HCEC 1CT (cell line): ENCODE data around the gene LRP1B.
A peak's percentile ranks its signal among the peaks of the same experiment; 100 is the strongest.
"Not testable (repeated sequence)": the region's sequence is repeated elsewhere in the genome, so short reads cannot be mapped to it uniquely, and the experiment has no call there.

ENCODE experiments used
- DNase-seq: peaks from one replicate; pipeline ENCODE4 v3.0.0-alpha.2; 2017

LRP1B gene

GRCh38 chr2:140491876-140492275, 1638.9 kb downstream of the LRP1B start:
- no peak for DNase-seq

DNA sequence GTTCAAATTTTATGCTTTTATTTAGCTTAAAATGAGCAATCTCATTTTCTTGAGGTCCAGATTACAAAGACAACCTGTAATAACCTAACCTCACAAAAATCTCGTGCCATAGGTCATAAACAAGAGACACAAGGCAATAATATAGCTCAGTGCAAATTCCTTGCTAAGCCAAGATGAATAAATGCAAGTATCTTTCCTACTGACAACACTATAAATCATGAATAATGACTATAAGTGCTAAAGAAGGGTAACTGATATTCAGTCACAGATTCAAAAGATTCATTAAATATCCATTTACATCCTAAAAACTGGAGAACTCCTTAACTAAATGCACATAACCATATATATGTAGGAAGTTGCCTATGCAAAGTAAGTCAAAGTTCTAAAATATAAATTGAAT, 1641.6 kb downstream of the LRP1B start:
- no peak for DNase-seq

- DNase-seq = no peak
These were observed 1649.7 kb downstream of the LRP1B start for GRCh38 chr2:140481136-140481535.

DNA sequence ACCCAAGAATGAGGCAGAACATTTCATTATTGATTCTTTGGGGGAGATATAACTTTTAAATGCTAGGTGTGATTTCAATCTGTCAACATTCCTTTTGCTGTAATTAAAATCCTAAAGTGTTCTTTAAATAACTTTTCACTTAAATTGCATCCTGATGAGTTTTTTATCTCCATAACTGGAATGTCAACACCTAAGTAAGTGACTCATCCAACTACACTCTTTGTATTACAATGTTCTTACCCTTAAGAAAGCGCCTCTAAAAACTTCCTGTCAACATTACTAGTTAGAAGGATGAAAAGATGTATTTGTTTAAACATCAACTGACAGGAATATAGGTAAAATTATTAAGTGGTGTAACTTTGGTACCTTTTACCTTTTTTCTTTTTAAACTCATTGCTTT, 1657.0 kb downstream of the LRP1B start:
- DNase-seq = no peak

GRCh38 chr2:140472676-140473075, 1658.1 kb downstream of the LRP1B start:
- DNase-seq = no peak

DNA sequence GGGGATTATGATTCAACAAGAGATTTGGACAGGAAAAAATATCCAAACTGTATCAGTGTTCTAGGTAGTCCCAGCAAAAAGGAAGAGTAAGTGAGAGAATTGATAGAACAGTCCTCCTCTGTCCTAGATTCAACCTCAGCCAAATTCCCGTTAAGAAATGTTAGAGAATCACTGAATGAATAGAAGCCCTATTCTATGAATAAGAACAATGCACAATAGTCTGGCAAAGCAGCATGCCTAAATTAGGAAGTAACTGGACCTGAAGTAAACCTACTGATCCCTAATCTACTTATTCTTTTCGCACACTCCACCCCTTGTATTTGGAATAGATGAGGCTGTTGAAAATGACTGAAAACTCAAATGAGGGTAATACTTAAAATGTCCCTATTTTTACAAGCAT, 1665.5 kb downstream of the LRP1B start:
- no peak for DNase-seq

- DNase-seq = no peak
These were observed 1667.8 kb downstream of the LRP1B start for GRCh38 chr2:140462990-140463389.

GRCh38 chr2:140457483-140457882, 1673.3 kb downstream of the LRP1B start:
- DNase-seq = no peak

- DNase-seq = no peak
These were observed 1675.5 kb downstream of the LRP1B start for GRCh38 chr2:140455315-140455714.

DNA sequence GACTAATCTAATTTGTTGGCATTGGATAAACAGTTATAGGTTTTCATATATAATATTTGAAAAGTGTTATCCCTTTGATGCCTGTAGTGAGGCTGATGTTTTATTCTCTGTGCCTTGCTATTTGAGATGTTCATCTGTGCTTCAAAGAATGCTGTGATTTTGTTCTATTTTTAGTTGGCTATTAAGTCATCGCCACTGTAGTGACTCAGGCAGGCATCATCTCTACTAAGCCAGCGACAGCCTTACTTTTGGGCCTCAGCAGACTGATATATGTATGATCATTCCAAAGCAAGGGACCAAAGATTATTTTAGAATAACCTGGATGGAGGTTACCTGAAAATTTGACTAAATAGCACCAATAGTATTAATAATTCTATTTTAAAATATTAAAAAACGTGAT, 1676.1 kb downstream of the LRP1B start:
- DNase-seq = peak; percentile 87

DNA sequence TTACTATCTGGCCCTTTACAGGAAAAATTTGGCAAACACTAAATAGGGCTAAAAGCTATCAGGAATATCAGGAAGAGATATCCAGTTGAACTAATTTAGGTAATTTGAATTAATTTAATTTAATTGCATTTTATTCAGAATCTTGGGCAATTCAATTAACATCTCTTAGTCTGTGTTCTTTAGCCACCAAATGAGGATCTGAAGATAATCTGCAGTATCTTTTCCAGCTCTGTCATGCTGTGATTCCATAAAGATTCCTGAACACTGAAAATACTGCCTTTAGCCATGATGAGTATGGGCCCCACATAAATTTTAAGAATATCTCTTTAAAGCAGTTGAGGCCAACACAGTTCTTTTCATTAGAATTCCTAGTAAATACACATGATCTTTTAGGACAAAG, 1679.5 kb downstream of the LRP1B start:
- no peak for DNase-seq

DNA sequence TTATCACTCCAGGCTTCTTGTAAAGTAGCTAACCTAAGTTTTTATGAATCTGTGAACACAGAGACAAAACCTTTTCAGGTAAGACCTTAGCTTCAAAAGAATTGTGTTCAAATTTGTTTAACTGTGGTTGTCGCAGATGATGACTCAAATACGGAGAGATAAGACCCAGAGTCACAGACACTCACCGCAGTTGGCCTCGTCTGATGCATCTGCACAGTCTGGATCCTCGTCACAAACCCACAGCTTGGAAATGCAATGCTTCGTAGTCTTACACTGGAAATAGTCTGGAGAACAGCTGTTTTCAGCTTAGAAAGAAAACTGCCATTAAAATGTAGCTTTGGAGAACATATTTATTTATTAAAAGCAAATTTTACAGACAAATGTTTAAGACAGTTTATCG, 1688.5 kb downstream of the LRP1B start:
- no peak for DNase-seq

DNA sequence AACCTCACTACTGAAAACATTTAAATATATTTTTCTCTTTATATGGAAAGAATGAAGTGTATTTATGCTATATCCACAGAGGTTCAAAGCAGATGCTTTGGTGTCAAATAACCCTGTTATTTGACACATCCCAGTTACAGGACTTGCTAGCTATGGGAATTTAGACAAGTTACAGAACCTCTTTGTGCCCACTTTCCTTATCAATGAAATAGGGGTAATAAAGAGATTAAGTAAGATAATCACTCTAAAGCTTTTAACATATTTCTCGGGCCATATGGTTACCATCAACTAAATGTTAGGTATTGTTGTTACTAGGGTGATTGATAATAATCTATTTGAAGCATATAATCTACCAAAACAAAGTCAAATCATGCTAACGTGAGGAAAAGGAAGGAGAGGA, 1690.0 kb downstream of the LRP1B start:
- DNase-seq = no peak

- DNase-seq = no peak
These were observed 1693.9 kb downstream of the LRP1B start for GRCh38 chr2:140436936-140437335.

- DNase-seq = not testable (repeated sequence)
These were observed 1703.8 kb downstream of the LRP1B start for GRCh38 chr2:140427033-140427432.

DNA sequence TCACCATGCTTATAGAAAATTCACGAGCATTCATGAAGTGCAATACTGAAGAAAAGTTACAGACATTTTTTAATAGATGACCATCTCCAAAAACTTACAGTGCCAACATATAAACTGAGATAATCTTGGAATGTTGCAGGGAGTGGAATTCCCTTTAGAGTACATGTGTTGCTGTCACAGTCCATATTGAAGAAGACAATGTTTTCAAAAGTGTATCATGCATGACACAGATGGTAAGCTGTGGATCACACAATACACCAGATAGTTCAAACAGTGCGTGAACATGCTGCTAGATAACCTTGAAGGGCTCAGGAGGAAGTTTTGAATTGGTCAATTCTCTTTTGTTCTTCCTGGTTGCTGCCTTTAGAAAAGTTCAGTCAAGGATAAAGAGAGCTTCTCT, 1706.3 kb downstream of the LRP1B start:
- no peak for DNase-seq

- DNase-seq = no peak
These were observed 1708.1 kb downstream of the LRP1B start for GRCh38 chr2:140422759-140423158.

DNA sequence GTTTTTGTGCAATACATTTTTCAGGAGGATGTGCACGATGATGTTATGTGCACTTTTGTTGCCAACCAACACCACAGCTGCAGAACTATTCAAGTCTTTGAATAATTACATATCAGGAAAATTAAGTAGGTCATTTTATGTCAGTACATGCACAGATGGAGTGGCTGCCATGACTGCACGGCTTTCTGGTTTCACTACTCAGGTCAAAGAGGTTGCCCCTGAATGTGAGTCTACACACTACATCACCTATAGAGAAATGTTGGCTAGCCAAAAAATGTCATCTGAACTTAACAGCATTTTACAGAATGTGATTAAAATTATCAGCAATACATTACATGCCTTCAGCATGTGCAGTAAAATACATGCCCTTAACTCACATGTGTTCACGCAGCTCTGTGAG, 1713.3 kb downstream of the LRP1B start:
- no peak for DNase-seq

- no peak for DNase-seq
These were observed 1714.2 kb downstream of the LRP1B start for GRCh38 chr2:140416577-140416976.

DNA sequence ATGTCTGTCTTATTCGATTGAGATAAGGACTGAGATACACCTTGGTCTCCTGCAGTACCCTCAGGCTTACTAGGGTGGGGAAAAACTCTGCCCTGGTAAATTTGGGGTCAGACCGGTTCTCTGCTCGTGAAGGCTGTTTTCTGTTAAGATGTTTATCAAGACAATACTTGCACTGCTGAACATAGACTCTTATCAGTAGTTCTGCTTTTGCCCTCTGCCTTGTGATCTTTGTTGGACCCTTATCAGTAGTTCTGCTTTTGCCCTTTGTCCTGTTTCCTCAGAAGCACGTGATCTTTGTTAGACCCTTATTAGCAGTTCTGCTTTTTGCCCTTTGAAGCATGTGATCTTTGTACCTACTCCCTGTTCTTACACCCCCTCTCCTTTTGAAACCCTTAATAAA, 1715.8 kb downstream of the LRP1B start:
- DNase-seq = not testable (repeated sequence)

- DNase-seq = no peak
These were observed 1720.1 kb downstream of the LRP1B start for GRCh38 chr2:140410695-140411094.

DNA sequence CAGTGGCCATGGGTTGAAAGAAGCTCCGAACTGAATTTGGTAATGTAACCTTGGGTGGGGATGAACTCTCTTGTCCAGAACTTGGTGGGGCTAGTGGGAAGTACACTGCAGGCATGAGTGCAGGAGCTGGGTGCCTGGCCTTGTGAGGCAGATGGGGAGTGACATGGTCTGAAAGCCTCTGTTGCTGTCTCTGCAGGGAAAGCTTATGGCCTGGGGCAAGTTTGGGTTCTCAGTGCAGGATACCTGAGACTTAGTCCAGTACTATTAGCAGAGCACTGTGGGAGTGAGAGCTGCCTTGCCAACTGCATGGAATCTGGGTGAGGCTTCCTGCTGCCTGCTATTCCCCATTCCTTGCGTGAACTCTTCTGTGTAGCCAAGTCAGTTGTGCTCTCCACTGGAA, 1729.8 kb downstream of the LRP1B start:
- DNase-seq = no peak

DNA sequence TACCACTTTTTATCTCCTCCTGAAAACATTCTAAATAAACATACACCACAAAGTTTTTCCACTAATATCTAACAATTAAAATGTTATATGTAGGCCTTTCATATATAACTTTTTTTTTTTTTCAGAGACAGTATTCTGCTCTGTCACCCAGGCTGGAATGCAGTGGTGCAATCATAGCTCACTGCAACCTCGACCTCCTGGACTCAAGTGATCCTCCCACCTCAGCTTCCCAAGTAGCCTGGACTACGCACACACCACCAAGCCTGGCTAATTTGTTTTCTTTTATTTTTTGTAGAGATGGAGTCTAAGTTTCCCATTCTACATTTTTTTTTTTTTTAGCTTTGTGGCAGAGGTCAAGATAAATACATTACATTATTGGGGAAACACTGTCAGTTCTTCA, 1738.0 kb downstream of the LRP1B start:
- peak; percentile 12 for DNase-seq

- DNase-seq = no peak
These were observed 1745.9 kb downstream of the LRP1B start for GRCh38 chr2:140384946-140385345.

DNA sequence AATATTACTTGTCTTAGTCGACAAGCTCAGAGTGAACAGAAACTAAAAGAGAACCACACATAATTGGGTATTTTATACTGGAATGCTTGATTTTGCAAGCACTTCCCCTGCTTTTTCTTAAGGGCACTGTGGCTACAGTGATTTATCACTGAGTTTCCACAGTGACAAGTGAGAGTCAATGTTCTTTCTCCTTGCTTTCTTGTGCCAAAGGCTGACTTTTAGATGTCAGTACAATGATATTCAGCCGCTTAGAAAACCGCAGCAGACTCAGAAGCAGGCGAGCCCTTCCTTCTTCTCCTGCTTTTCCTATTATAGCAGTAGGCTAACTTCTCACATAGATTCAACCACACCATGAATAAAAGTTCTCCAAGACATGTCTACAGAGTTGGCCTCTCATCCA, 1747.0 kb downstream of the LRP1B start:
- DNase-seq = no peak

DNA sequence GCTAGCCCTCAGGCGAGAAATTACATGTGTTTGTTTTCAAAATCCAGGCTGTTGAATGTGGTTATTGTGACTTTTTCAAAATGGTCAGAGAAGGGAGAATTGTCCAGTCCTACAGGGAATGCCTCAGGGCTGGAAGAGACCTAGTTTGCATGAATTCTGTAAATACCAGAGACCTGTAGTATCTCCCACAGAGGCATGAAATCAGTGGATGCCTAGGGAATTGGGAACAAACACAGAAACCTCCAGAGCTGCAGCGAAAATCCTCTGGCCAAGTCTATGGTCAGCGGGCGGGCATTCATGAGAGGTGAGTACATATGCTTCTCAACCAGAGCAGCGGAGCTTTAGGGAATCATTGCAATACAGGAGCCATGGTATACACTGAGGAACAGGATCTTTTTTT, 1754.1 kb downstream of the LRP1B start:
- DNase-seq = no peak
